ENCODE results near the gene GHR. TPM values are rescaled to one million over a fixed set of nuclear protein-coding genes. Genes with fewer than 3 reads are reported as not detected.

GHR gene
- total RNA-seq, 1 experiment from 2014 or later = not detected

GRCh38 chr5:42715785-42716184 is 292.5 kb downstream of the GHR start:
- intact Hi-C loops (cut with micrococcal nuclease; ENCODE audit: unreplicated experiment) = no loop called here
- BruUV-seq (replicated peaks) = no TSS peak
- TF ChIP-seq CTCF (conservative IDR thresholded peaks at IDR 0.05; ENCODE audit: low read depth, low read length) (no peak), EZH2 (IDR thresholded peaks at IDR 0.05; ENCODE audit: borderline replicate concordance, low read depth, low read length, poor library complexity, severe bottlenecking) (no peak)
- no peaks in the 10 kb centered on the region for H3K36me3 ChIP-seq (ENCODE audit: insufficient read depth, low read length, poor library complexity, severe bottlenecking)
- POLR2A ChIA-PET (ENCODE audit: low non-redundant PET) = no interaction called here
- no peaks in the 10 kb centered on the region for H3K4me1 ChIP-seq (ENCODE audit: insufficient read depth, low read length, poor library complexity, severe bottlenecking)
- H3K9me3 ChIP-seq (ENCODE audit: low read depth, low read length, poor library complexity, severe bottlenecking) = no peaks in the 10 kb centered on the region
- CTCF ChIA-PET = no interaction called here
- peaks cover 41% of the 10 kb centered on the region for H3K27me3 ChIP-seq (replicated peaks; ENCODE audit: insufficient read depth, low read depth, low read length, poor library complexity)
- no peak overlapping the region for H3K27ac ChIP-seq (ENCODE audit: low read depth, low read length, poor library complexity, severe bottlenecking)
- DNase-seq (ENCODE audit: low spot score) = no peak
- H3K4me3 ChIP-seq (ENCODE audit: low read depth, low read length, poor library complexity, severe bottlenecking) = no peak overlapping the region

GRCh38 chr5:42718591-42718990 is 295.4 kb downstream of the GHR start:
- Histone ChIP-seq H3K27me3 (replicated peaks; ENCODE audit: insufficient read depth, low read depth, low read length, poor library complexity) (peaks cover 51% of the 10 kb centered on the region), H3K4me1 (ENCODE audit: insufficient read depth, low read length, poor library complexity, severe bottlenecking) (no peaks in the 10 kb centered on the region), H3K9me3 (ENCODE audit: low read depth, low read length, poor library complexity, severe bottlenecking) (no peaks in the 10 kb centered on the region), H3K4me3 (ENCODE audit: low read depth, low read length, poor library complexity, severe bottlenecking) (no peak overlapping the region), H3K36me3 (ENCODE audit: insufficient read depth, low read length, poor library complexity, severe bottlenecking) (no peaks in the 10 kb centered on the region), H3K27ac (ENCODE audit: low read depth, low read length, poor library complexity, severe bottlenecking) (no peak overlapping the region)
- intact Hi-C loops (cut with micrococcal nuclease; ENCODE audit: unreplicated experiment) = no loop called here
- DNase-seq (ENCODE audit: low spot score) = no peak
- BruUV-seq (replicated peaks) = no TSS peak
- ChIA-PET POLR2A (ENCODE audit: low non-redundant PET) (no interaction called here), CTCF (no interaction called here)
- TF ChIP-seq CTCF (conservative IDR thresholded peaks at IDR 0.05; ENCODE audit: low read depth, low read length) (no peak), EZH2 (IDR thresholded peaks at IDR 0.05; ENCODE audit: borderline replicate concordance, low read depth, low read length, poor library complexity, severe bottlenecking) (no peak)

- H3K9me3 ChIP-seq (ENCODE audit: low read depth, low read length, poor library complexity, severe bottlenecking) = no peaks in the 10 kb centered on the region
- DNase-seq (ENCODE audit: low spot score) = no peak
- no peak overlapping the region for H3K4me3 ChIP-seq (ENCODE audit: low read depth, low read length, poor library complexity, severe bottlenecking)
- peaks cover 55% of the 10 kb centered on the region for H3K27me3 ChIP-seq (replicated peaks; ENCODE audit: insufficient read depth, low read depth, low read length, poor library complexity)
- BruUV-seq (replicated peaks) = no TSS peak
- TF ChIP-seq CTCF (conservative IDR thresholded peaks at IDR 0.05; ENCODE audit: low read depth, low read length) = no peak
- CTCF ChIA-PET = no interaction called here
- no peak overlapping the region for H3K27ac ChIP-seq (ENCODE audit: low read depth, low read length, poor library complexity, severe bottlenecking)
- POLR2A ChIA-PET (ENCODE audit: low non-redundant PET) = no interaction called here
- intact Hi-C loops (cut with micrococcal nuclease; ENCODE audit: unreplicated experiment) = no loop called here
- H3K4me1 ChIP-seq (ENCODE audit: insufficient read depth, low read length, poor library complexity, severe bottlenecking) = no peaks in the 10 kb centered on the region
- H3K36me3 ChIP-seq (ENCODE audit: insufficient read depth, low read length, poor library complexity, severe bottlenecking) = no peaks in the 10 kb centered on the region
These were observed 295.8 kb downstream of the GHR start for GRCh38 chr5:42719034-42719433.
